Vagina (tissue), 2 donors: Measurements from ENCODE around the gene MRPL37.

Experiments used
- CTCF ChIP-seq, 3 experiments: fragments of 450-650 bp in 2 of 3; fragments of 200-600 bp in 1 of 3; sonication (generic) in 1 of 3; IDR thresholded peaks; one replicate each; pipeline ENCODE4 v1.5.1; 2017 to 2019; ENCODE audit warnings: antibody characterized with exemption in 3 of 3, mild to moderate bottlenecking in 2 of 3, moderate library complexity in 2 of 3
- POLR2A ChIP-seq, 2 donors: fragments of 450-650 bp; IDR thresholded peaks; one replicate each; pipeline ENCODE4 v1.6.1; 2017; ENCODE audit warnings: antibody characterized with exemption in 2 of 2, mild to moderate bottlenecking in 2 of 2, moderate library complexity in 2 of 2

GRCh38 chr1:54163051-54163450, 36.9 kb upstream of the MRPL37 start:
- TF ChIP-seq CTCF (IDR thresholded peaks at IDR 0.05) (no peak), POLR2A (IDR thresholded peaks at IDR 0.05) (no peak)
